HepG2 (cell line): ENCODE data around the gene CDC26. TPM values are rescaled to one million over a fixed set of nuclear protein-coding genes. Genes with fewer than 3 reads are reported as not detected.

Source experiments
- ATF1 ChIP-seq: IDR thresholded peaks from 2 replicates; pipeline ENCODE4 v1.6.1; 2016; ENCODE audit warnings: mild to moderate bottlenecking, control low read depth
- ATF7 ChIP-seq, 2 experiments: fragments of 450-650 bp in 1 of 2; sonication (generic) in 1 of 2; formaldehyde crosslinking in 1 of 2; IDR thresholded peaks; 2 replicates each; pipeline versions ENCODE4 v1.4.0 to v1.6.1; 2016 to 2020; ENCODE audit warnings: antibody characterized with exemption in 1 of 2, mild to moderate bottlenecking in 1 of 2, missing genetic modification reagents in 1 of 2
- DR1 ChIP-seq: sonication (generic); formaldehyde crosslinking; IDR thresholded peaks from 2 replicates; pipeline ENCODE4 v1.8.0; 2021; ENCODE audit warnings: mild to moderate bottlenecking, missing genetic modification reagents, inconsistent platforms
- E2F5 ChIP-seq: sonication (generic); formaldehyde crosslinking; conservative IDR thresholded peaks from 2 replicates; pipeline ENCODE4 v1.4.0; 2020; ENCODE audit warnings: missing genetic modification reagents
- ETV5 ChIP-seq: IDR thresholded peaks from 2 replicates; pipeline ENCODE4 v1.6.1; 2018; ENCODE audit warnings: missing biosample characterization, missing genetic modification reagents, inconsistent platforms, borderline replicate concordance
- NR3C1 ChIP-seq: sonication (generic); formaldehyde crosslinking; IDR thresholded peaks from 2 replicates; pipeline ENCODE4 v1.4.0; 2020; ENCODE audit warnings: missing genetic modification reagents
- PATZ1 ChIP-seq: sonication (generic); formaldehyde crosslinking; IDR thresholded peaks from 2 replicates; pipeline ENCODE4 v1.4.0; 2020; ENCODE audit warnings: missing genetic modification reagents
- REL ChIP-seq: sonication (generic); formaldehyde crosslinking; conservative IDR thresholded peaks from 2 replicates; pipeline ENCODE4 v1.8.0; 2022; ENCODE audit warnings: mild to moderate bottlenecking, missing genetic modification reagents, moderate library complexity
- RFX5 ChIP-seq: IDR thresholded peaks from 2 replicates; pipeline ENCODE4 v1.6.1; 2011; ENCODE audit warnings: low read depth, low read length, improper control_type of control experiment
- SETDB1 ChIP-seq: sonication (generic); formaldehyde crosslinking; IDR thresholded peaks from 2 replicates; pipeline ENCODE4 v1.5.1; 2020; ENCODE audit warnings: missing genetic modification reagents, mild to moderate bottlenecking, borderline replicate concordance
- SP1 ChIP-seq, 2 experiments: fragments of 450-650 bp in 1 of 2; sonication (generic) in 1 of 2; formaldehyde crosslinking in 1 of 2; IDR thresholded peaks; 2 replicates each; pipeline versions ENCODE4 v1.4.0 to v1.6.1; 2016 to 2020; ENCODE audit warnings: missing genetic modification reagents in 1 of 2
- SRSF1 ChIP-seq: fragments of 200-400 bp; formaldehyde crosslinking; optimal IDR thresholded peaks from 2 replicates; pipeline ENCODE3; 2017; ENCODE audit warnings: mild to moderate bottlenecking, low read depth, low read length, moderate library complexity
- TARDBP ChIP-seq: sonication (generic); formaldehyde crosslinking; IDR thresholded peaks from 2 replicates; pipeline ENCODE4 v1.8.0; 2022; ENCODE audit warnings: mild to moderate bottlenecking, missing genetic modification reagents
- ZBTB34 ChIP-seq: sonication (generic); formaldehyde crosslinking; IDR thresholded peaks from 2 replicates; pipeline ENCODE4 v1.8.0; 2022; ENCODE audit warnings: mild to moderate bottlenecking, missing genetic modification reagents
- ZNF317 ChIP-seq: sonication (generic); formaldehyde crosslinking; IDR thresholded peaks from 2 replicates; pipeline ENCODE4 v1.5.0; 2020; ENCODE audit warnings: mild to moderate bottlenecking, missing genetic modification reagents
- polyA plus RNA-seq, 8 experiments: library from polyadenylated mRNA; depleted of rRNA in 3 of 8; stranded (reverse) in 7 of 8; unstranded in 1 of 8; fragments of >200 nt; fragmentation: Illumina TruSeq in 4 of 8; extraction: Trizol in 4 of 8; gene quantifications; 2 replicates each; pipeline versions ENCODE4 v1.2.1 to v1.2.3, GENCODE V29; 2011 to 2016; ENCODE audit warnings: low read depth in 4 of 8, missing spikeins in 1 of 8, mixed read lengths in 1 of 8; ENCODE audit not compliant: insufficient read depth in 1 of 8
- total RNA-seq, 5 experiments: library from RNA; depleted of rRNA; stranded (reverse); fragments of >200 nt; fragmentation: Illumina TruSeq; extraction: Trizol; gene quantifications; 2 replicates each; pipeline ENCODE4 v1.2.3, GENCODE V29; 2016; ENCODE audit warnings: low read depth in 1 of 5
- TF ChIP-seq, protein P1 (sequence below): sonication (generic); formaldehyde crosslinking; IDR thresholded peaks from 2 replicates; pipeline ENCODE4 v1.5.0; 2020; ENCODE audit warnings: mild to moderate bottlenecking, missing genetic modification reagents
- TF ChIP-seq, protein P2 (sequence below): sonication (generic); formaldehyde crosslinking; IDR thresholded peaks from 2 replicates; pipeline ENCODE4 v1.4.0; 2020; ENCODE audit warnings: mild to moderate bottlenecking, missing genetic modification reagents, borderline replicate concordance

CDC26 gene
- total and polyA plus RNA-seq, 2 of the 13 experiments (the other 11 are each of a cell fraction or from before 2014, with no cell fraction given) = 26.6 to 57.9 TPM

- TF ChIP-seq SRSF1 (no peak), NR3C1 (CRISPR knock-in tag) (no peak), ZBTB34 (no peak), PATZ1 (no peak), TARDBP (CRISPR knock-in tag) (no peak), SETDB1 (no peak), REL (CRISPR knock-in tag) (no peak), E2F5 (CRISPR knock-in tag) (no peak), ZNF317 (CRISPR knock-in tag) (0 out of 2 replicates have a peak, but pooled peaks have one; percentile 31), ATF7 (IDR thresholded peaks at IDR 0.05) (no peak), ATF7 (CRISPR knock-in tag; IDR thresholded peaks at IDR 0.05) (no peak), SP1 (IDR thresholded peaks at IDR 0.05) (no peak), SP1 (CRISPR knock-in tag; IDR thresholded peaks at IDR 0.05) (no peak), ETV5 (CRISPR knock-in tag) (peak; percentile 56; the same call in 1 of the 2 replicates), DR1 (CRISPR knock-in tag) (no peak), RFX5 (0 out of 2 replicates have a peak, but pooled peaks have one; percentile 26), ATF1 (CRISPR knock-in tag) (no peak)
- TF ChIP-seq, protein P1, sequence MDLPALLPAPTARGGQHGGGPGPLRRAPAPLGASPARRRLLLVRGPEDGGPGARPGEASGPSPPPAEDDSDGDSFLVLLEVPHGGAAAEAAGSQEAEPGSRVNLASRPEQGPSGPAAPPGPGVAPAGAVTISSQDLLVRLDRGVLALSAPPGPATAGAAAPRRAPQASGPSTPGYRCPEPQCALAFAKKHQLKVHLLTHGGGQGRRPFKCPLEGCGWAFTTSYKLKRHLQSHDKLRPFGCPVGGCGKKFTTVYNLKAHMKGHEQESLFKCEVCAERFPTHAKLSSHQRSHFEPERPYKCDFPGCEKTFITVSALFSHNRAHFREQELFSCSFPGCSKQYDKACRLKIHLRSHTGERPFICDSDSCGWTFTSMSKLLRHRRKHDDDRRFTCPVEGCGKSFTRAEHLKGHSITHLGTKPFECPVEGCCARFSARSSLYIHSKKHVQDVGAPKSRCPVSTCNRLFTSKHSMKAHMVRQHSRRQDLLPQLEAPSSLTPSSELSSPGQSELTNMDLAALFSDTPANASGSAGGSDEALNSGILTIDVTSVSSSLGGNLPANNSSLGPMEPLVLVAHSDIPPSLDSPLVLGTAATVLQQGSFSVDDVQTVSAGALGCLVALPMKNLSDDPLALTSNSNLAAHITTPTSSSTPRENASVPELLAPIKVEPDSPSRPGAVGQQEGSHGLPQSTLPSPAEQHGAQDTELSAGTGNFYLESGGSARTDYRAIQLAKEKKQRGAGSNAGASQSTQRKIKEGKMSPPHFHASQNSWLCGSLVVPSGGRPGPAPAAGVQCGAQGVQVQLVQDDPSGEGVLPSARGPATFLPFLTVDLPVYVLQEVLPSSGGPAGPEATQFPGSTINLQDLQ (CRISPR knock-in tag) = no peak
- TF ChIP-seq, protein P2, sequence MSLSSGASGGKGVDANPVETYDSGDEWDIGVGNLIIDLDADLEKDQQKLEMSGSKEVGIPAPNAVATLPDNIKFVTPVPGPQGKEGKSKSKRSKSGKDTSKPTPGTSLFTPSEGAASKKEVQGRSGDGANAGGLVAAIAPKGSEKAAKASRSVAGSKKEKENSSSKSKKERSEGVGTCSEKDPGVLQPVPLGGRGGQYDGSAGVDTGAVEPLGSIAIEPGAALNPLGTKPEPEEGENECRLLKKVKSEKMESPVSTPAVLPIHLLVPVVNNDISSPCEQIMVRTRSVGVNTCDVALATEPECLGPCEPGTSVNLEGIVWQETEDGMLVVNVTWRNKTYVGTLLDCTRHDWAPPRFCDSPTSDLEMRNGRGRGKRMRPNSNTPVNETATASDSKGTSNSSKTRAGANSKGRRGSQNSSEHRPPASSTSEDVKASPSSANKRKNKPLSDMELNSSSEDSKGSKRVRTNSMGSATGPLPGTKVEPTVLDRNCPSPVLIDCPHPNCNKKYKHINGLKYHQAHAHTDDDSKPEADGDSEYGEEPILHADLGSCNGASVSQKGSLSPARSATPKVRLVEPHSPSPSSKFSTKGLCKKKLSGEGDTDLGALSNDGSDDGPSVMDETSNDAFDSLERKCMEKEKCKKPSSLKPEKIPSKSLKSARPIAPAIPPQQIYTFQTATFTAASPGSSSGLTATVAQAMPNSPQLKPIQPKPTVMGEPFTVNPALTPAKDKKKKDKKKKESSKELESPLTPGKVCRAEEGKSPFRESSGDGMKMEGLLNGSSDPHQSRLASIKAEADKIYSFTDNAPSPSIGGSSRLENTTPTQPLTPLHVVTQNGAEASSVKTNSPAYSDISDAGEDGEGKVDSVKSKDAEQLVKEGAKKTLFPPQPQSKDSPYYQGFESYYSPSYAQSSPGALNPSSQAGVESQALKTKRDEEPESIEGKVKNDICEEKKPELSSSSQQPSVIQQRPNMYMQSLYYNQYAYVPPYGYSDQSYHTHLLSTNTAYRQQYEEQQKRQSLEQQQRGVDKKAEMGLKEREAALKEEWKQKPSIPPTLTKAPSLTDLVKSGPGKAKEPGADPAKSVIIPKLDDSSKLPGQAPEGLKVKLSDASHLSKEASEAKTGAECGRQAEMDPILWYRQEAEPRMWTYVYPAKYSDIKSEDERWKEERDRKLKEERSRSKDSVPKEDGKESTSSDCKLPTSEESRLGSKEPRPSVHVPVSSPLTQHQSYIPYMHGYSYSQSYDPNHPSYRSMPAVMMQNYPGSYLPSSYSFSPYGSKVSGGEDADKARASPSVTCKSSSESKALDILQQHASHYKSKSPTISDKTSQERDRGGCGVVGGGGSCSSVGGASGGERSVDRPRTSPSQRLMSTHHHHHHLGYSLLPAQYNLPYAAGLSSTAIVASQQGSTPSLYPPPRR = peak; percentile 71; the same call in 1 of the 2 replicates
Observed at GRCh38 chr9:113228130-113228665, 47.2 kb downstream of the CDC26 start (continued).
